GM21723 (cell line): Measurements from ENCODE around the gene TLE3.

Source experiments
- ATAC-seq: cut with Tn5 transposase; IDR thresholded peaks from one replicate; pipeline ENCODE4 v1.9.1; 2021; ENCODE audit warnings: mild to moderate bottlenecking, moderate library complexity; ENCODE audit not compliant: unreplicated experiment

TLE3 gene

GRCh38 chr15:70034596-70034995, 63.1 kb downstream of the TLE3 start:
- ATAC-seq: no peak

GRCh38 chr15:70034141-70034540, 63.6 kb downstream of the TLE3 start:
- ATAC-seq: no peak

GRCh38 chr15:70033529-70034140, 64.1 kb downstream of the TLE3 start:
- no peak for ATAC-seq

GRCh38 chr15:70033109-70033508, 64.6 kb downstream of the TLE3 start:
- ATAC-seq: no peak

- no peak for ATAC-seq
Observed at GRCh38 chr15:70032509-70032908, 65.2 kb downstream of the TLE3 start.

GRCh38 chr15:70031713-70032112, 66.0 kb downstream of the TLE3 start:
- no peak for ATAC-seq

- ATAC-seq: no peak
Observed at GRCh38 chr15:70031261-70031660, 66.5 kb downstream of the TLE3 start.

GRCh38 chr15:70030851-70031250, 66.9 kb downstream of the TLE3 start:
- ATAC-seq: no peak

- ATAC-seq: no peak
Observed at GRCh38 chr15:70029297-70029701, 68.4 kb downstream of the TLE3 start.

- no peak for ATAC-seq
Observed at GRCh38 chr15:70027518-70027917, 70.2 kb downstream of the TLE3 start.

GRCh38 chr15:70026991-70027390, 70.7 kb downstream of the TLE3 start:
- ATAC-seq: no peak

GRCh38 chr15:70025413-70026296, 72.1 kb downstream of the TLE3 start:
- ATAC-seq: no peak

- no peak for ATAC-seq
Observed at GRCh38 chr15:70024521-70024920, 73.2 kb downstream of the TLE3 start.

- ATAC-seq: no peak
Observed at GRCh38 chr15:70023769-70024491, 73.8 kb downstream of the TLE3 start.

GRCh38 chr15:70023064-70023768, 74.5 kb downstream of the TLE3 start:
- ATAC-seq: peak; percentile 91

- ATAC-seq: no peak
Observed at GRCh38 chr15:70020229-70020628, 77.5 kb downstream of the TLE3 start.

GRCh38 chr15:70018646-70019600, 78.8 kb downstream of the TLE3 start:
- ATAC-seq: no peak

- ATAC-seq: no peak
Observed at GRCh38 chr15:70017801-70018200, 79.9 kb downstream of the TLE3 start.

GRCh38 chr15:70017025-70017424, 80.7 kb downstream of the TLE3 start:
- no peak for ATAC-seq

GRCh38 chr15:70016511-70016994, 81.2 kb downstream of the TLE3 start:
- peak; percentile 35 for ATAC-seq
